ENCODE data around the gene GGNBP2.

DNA sequence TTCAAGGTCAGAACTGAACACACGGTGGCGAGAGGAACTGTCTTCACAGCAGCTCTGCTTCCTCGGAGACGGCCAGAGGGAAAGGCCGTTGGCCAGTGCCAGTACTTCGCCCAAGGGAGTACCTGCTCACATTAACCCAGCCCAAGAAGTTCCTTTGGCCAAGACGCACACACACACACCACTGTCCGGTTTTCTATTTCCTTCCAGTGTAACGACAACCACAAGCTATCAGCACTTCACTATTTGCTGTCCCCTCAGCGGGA lies 744 bp upstream of the GGNBP2 start:
- TF ChIP-seq CTCF (IDR thresholded peaks at IDR 0.05) (no peak), POLR2AphosphoS5 (IDR thresholded peaks at IDR 0.05; ENCODE audit: low read depth, low read length) (no peak)

All from Panc1 (cell line).